DMS114 treated with DMSO at 0.1 percent for 48 hours (cell line): ENCODE data around the gene GAGE12D.
"Not testable (repeated sequence)": the region's sequence is repeated elsewhere in the genome, so short reads cannot be mapped to it uniquely, and the experiment has no call there.

ENCODE experiments used
- DNase-seq: peaks from one replicate; lab custom pipeline; 2025; ENCODE audit not compliant: unreplicated experiment; lab: John Stamatoyannopoulos, UW

GAGE12D gene

GRCh38 chrX:49541433-49541832 lies at the start of gene GAGE12D:
TSS of gene GAGE12D (plus strand) at chrX:49541733. CDS start at chrX:49542888, 1,155 bp downstream.
- DNase-seq, result not testable (repeated sequence)

GRCh38 chrX:49531877-49532276 lies 9.7 kb upstream of the GAGE12D start, which contains the start of gene GAGE12C:
TSS of gene GAGE12C (plus strand) at chrX:49532177. CDS start at chrX:49533332, 1,155 bp downstream.
- DNase-seq, result not testable (repeated sequence)

- DNase-seq, result not testable (repeated sequence)
These were observed 9.5 kb downstream of the GAGE12D start, which contains the start of gene GAGE12E for GRCh38 chrX:49550989-49551388. TSS of gene GAGE12E (plus strand) at chrX:49551289. CDS start at chrX:49552444, 1,155 bp downstream.

GRCh38 chrX:49560542-49560941 lies 19.0 kb downstream of the GAGE12D start, which contains the start of gene GAGE12F:
TSS of gene GAGE12F (plus strand) at chrX:49560842. CDS start at chrX:49561997, 1,155 bp downstream.
- not testable (repeated sequence) for DNase-seq

- not testable (repeated sequence) for DNase-seq
These were observed 27.2 kb downstream of the GAGE12D start for GRCh38 chrX:49568728-49569127.

- not testable (repeated sequence) for DNase-seq
These were observed 27.6 kb downstream of the GAGE12D start for GRCh38 chrX:49569152-49569551.

- DNase-seq, result not testable (repeated sequence)
These were observed 28.6 kb downstream of the GAGE12D start, which contains the start of gene GAGE12G for GRCh38 chrX:49570100-49570499. TSS of gene GAGE12G (plus strand) at chrX:49570400. CDS start at chrX:49571555, 1,155 bp downstream.

- not testable (repeated sequence) for DNase-seq
These were observed 38.1 kb downstream of the GAGE12D start, which contains the start of gene GAGE12H for GRCh38 chrX:49579649-49580048. TSS of gene GAGE12H (plus strand) at chrX:49579949. CDS start at chrX:49581104, 1,155 bp downstream.

GRCh38 chrX:49589196-49589595 lies 47.7 kb downstream of the GAGE12D start, which contains the start of gene GAGE2A:
TSS of gene GAGE2A (plus strand) at chrX:49589496. CDS start at chrX:49590651, 1,155 bp downstream.
- DNase-seq, result not testable (repeated sequence)

- DNase-seq, result not testable (repeated sequence)
These were observed 48.4 kb downstream of the GAGE12D start for GRCh38 chrX:49589769-49590478.

GRCh38 chrX:49590488-49590887 lies 49.0 kb downstream of the GAGE12D start:
- DNase-seq, result not testable (repeated sequence)
